ENCODE data around the gene LMO1.

GRCh38 chr11:8177136-8177535 is 86.5 kb downstream of the LMO1 start:
- TF ChIP-seq, protein P1, sequence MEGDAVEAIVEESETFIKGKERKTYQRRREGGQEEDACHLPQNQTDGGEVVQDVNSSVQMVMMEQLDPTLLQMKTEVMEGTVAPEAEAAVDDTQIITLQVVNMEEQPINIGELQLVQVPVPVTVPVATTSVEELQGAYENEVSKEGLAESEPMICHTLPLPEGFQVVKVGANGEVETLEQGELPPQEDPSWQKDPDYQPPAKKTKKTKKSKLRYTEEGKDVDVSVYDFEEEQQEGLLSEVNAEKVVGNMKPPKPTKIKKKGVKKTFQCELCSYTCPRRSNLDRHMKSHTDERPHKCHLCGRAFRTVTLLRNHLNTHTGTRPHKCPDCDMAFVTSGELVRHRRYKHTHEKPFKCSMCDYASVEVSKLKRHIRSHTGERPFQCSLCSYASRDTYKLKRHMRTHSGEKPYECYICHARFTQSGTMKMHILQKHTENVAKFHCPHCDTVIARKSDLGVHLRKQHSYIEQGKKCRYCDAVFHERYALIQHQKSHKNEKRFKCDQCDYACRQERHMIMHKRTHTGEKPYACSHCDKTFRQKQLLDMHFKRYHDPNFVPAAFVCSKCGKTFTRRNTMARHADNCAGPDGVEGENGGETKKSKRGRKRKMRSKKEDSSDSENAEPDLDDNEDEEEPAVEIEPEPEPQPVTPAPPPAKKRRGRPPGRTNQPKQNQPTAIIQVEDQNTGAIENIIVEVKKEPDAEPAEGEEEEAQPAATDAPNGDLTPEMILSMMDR (IDR thresholded peaks at IDR 0.05): no peak
- TF ChIP-seq POLR2A (IDR thresholded peaks at IDR 0.05): no peak

All from testis (tissue), 2 donors.